ENCODE results near the gene LYVE1.
"Not testable (repeated sequence)": the region's sequence is repeated elsewhere in the genome, so short reads cannot be mapped to it uniquely, and the experiment has no call there.

LYVE1 gene

GRCh38 chr11:10602945-10603344 is 34.5 kb upstream of the LYVE1 start:
- no peak overlapping the region for H3K4me2 ChIP-seq (ENCODE audit: low read length)
- no peaks in the 10 kb centered on the region for H3K9me3 ChIP-seq (replicated peaks; ENCODE audit: low read length)
- no peak overlapping the region for H3K4me3 ChIP-seq (ENCODE audit: low read length)
- H3K4me1 ChIP-seq (ENCODE audit: control insufficient read depth, insufficient read depth, low read length), result peaks cover 33% of the 10 kb centered on the region
- H3K27me3 ChIP-seq (ENCODE audit: control insufficient read depth, insufficient read depth, low read length), result no peaks in the 10 kb centered on the region
- no peaks in the 10 kb centered on the region for H3K36me3 ChIP-seq (ENCODE audit: insufficient read depth, low read length)
- H3K9ac ChIP-seq (ENCODE audit: low read depth, low read length), result no peak overlapping the region

GRCh38 chr11:10602366-10602765 is 33.9 kb upstream of the LYVE1 start:
- Histone ChIP-seq H3K9ac (ENCODE audit: low read depth, low read length) (no peak overlapping the region), H3K9me3 (replicated peaks; ENCODE audit: low read length) (no peaks in the 10 kb centered on the region), H3K36me3 (ENCODE audit: insufficient read depth, low read length) (no peaks in the 10 kb centered on the region), H3K4me3 (ENCODE audit: low read length) (no peak overlapping the region), H3K4me2 (ENCODE audit: low read length) (no peak overlapping the region), H3K4me1 (ENCODE audit: control insufficient read depth, insufficient read depth, low read length) (peaks cover 32% of the 10 kb centered on the region), H3K27me3 (ENCODE audit: control insufficient read depth, insufficient read depth, low read length) (no peaks in the 10 kb centered on the region)

GRCh38 chr11:10601837-10602236 is 33.4 kb upstream of the LYVE1 start:
- no peak overlapping the region for H3K9ac ChIP-seq (ENCODE audit: low read depth, low read length)
- H3K4me3 ChIP-seq (ENCODE audit: low read length), result no peak overlapping the region
- H3K27me3 ChIP-seq (ENCODE audit: control insufficient read depth, insufficient read depth, low read length), result no peaks in the 10 kb centered on the region
- H3K36me3 ChIP-seq (ENCODE audit: insufficient read depth, low read length), result no peaks in the 10 kb centered on the region
- peaks cover 27% of the 10 kb centered on the region for H3K4me1 ChIP-seq (ENCODE audit: control insufficient read depth, insufficient read depth, low read length)
- no peak overlapping the region for H3K4me2 ChIP-seq (ENCODE audit: low read length)
- no peaks in the 10 kb centered on the region for H3K9me3 ChIP-seq (replicated peaks; ENCODE audit: low read length)

GRCh38 chr11:10600570-10601248 is 32.2 kb upstream of the LYVE1 start:
- Histone ChIP-seq H3K27me3 (ENCODE audit: control insufficient read depth, insufficient read depth, low read length) (no peaks in the 10 kb centered on the region), H3K4me3 (ENCODE audit: low read length) (no peak overlapping the region), H3K4me2 (ENCODE audit: low read length) (no peak overlapping the region), H3K9ac (ENCODE audit: low read depth, low read length) (no peak overlapping the region), H3K4me1 (ENCODE audit: control insufficient read depth, insufficient read depth, low read length) (peaks cover 15% of the 10 kb centered on the region), H3K36me3 (ENCODE audit: insufficient read depth, low read length) (no peaks in the 10 kb centered on the region), H3K9me3 (replicated peaks; ENCODE audit: low read length) (no peaks in the 10 kb centered on the region)

GRCh38 chr11:10599388-10600175 is 31.1 kb upstream of the LYVE1 start:
- no peak overlapping the region for H3K9ac ChIP-seq (ENCODE audit: low read depth, low read length)
- peaks cover 9% of the 10 kb centered on the region for H3K4me1 ChIP-seq (ENCODE audit: control insufficient read depth, insufficient read depth, low read length)
- no peak overlapping the region for H3K4me2 ChIP-seq (ENCODE audit: low read length)
- no peak overlapping the region for H3K4me3 ChIP-seq (ENCODE audit: low read length)
- no peaks in the 10 kb centered on the region for H3K9me3 ChIP-seq (replicated peaks; ENCODE audit: low read length)
- no peaks in the 10 kb centered on the region for H3K36me3 ChIP-seq (ENCODE audit: insufficient read depth, low read length)
- H3K27me3 ChIP-seq (ENCODE audit: control insufficient read depth, insufficient read depth, low read length), result no peaks in the 10 kb centered on the region

- Histone ChIP-seq H3K27me3 (ENCODE audit: control insufficient read depth, insufficient read depth, low read length) (no peaks in the 10 kb centered on the region), H3K4me2 (ENCODE audit: low read length) (no peak overlapping the region), H3K4me3 (ENCODE audit: low read length) (no peak overlapping the region), H3K9me3 (replicated peaks; ENCODE audit: low read length) (no peaks in the 10 kb centered on the region), H3K4me1 (ENCODE audit: control insufficient read depth, insufficient read depth, low read length) (peaks cover 1% of the 10 kb centered on the region), H3K9ac (ENCODE audit: low read depth, low read length) (no peak overlapping the region), H3K36me3 (ENCODE audit: insufficient read depth, low read length) (no peaks in the 10 kb centered on the region)
Observed at GRCh38 chr11:10598816-10599215, 30.4 kb upstream of the LYVE1 start.

GRCh38 chr11:10597877-10598351 is 29.4 kb upstream of the LYVE1 start:
- Histone ChIP-seq H3K36me3 (ENCODE audit: insufficient read depth, low read length) (no peaks in the 10 kb centered on the region), H3K9ac (ENCODE audit: low read depth, low read length) (no peak overlapping the region), H3K4me1 (ENCODE audit: control insufficient read depth, insufficient read depth, low read length) (peaks cover 4% of the 10 kb centered on the region), H3K4me2 (ENCODE audit: low read length) (no peak overlapping the region), H3K27me3 (ENCODE audit: control insufficient read depth, insufficient read depth, low read length) (no peaks in the 10 kb centered on the region), H3K9me3 (replicated peaks; ENCODE audit: low read length) (no peaks in the 10 kb centered on the region), H3K4me3 (ENCODE audit: low read length) (no peak overlapping the region)

GRCh38 chr11:10595840-10596239 is 27.4 kb upstream of the LYVE1 start:
- H3K27me3 ChIP-seq (ENCODE audit: control insufficient read depth, insufficient read depth, low read length); H3K9ac ChIP-seq (ENCODE audit: low read depth, low read length); H3K9me3 ChIP-seq (replicated peaks; ENCODE audit: low read length); H3K4me2 ChIP-seq (ENCODE audit: low read length); H3K4me3 ChIP-seq (ENCODE audit: low read length); H3K36me3 ChIP-seq (ENCODE audit: insufficient read depth, low read length): not testable (repeated sequence)
- H3K4me1 ChIP-seq (ENCODE audit: control insufficient read depth, insufficient read depth, low read length), result peaks cover 19% of the 10 kb centered on the region

- Histone ChIP-seq H3K4me1 (ENCODE audit: control insufficient read depth, insufficient read depth, low read length) (peaks cover 19% of the 10 kb centered on the region), H3K4me2 (ENCODE audit: low read length) (no peak overlapping the region), H3K9me3 (replicated peaks; ENCODE audit: low read length) (no peaks in the 10 kb centered on the region), H3K4me3 (ENCODE audit: low read length) (no peak overlapping the region), H3K27me3 (ENCODE audit: control insufficient read depth, insufficient read depth, low read length) (no peaks in the 10 kb centered on the region), H3K36me3 (ENCODE audit: insufficient read depth, low read length) (no peaks in the 10 kb centered on the region), H3K9ac (ENCODE audit: low read depth, low read length) (no peak overlapping the region)
Observed at GRCh38 chr11:10594407-10594806, 25.9 kb upstream of the LYVE1 start.

GRCh38 chr11:10592331-10592730 is 23.9 kb upstream of the LYVE1 start:
- H3K4me3 ChIP-seq (ENCODE audit: low read length), result no peak overlapping the region
- H3K27me3 ChIP-seq (ENCODE audit: control insufficient read depth, insufficient read depth, low read length), result no peaks in the 10 kb centered on the region
- no peak overlapping the region for H3K4me2 ChIP-seq (ENCODE audit: low read length)
- H3K9ac ChIP-seq (ENCODE audit: low read depth, low read length), result peak overlapping the region; percentile 30
- H3K36me3 ChIP-seq (ENCODE audit: insufficient read depth, low read length), result no peaks in the 10 kb centered on the region
- no peaks in the 10 kb centered on the region for H3K9me3 ChIP-seq (replicated peaks; ENCODE audit: low read length)
- peaks cover 23% of the 10 kb centered on the region for H3K4me1 ChIP-seq (ENCODE audit: control insufficient read depth, insufficient read depth, low read length)

GRCh38 chr11:10591741-10592140 is 23.3 kb upstream of the LYVE1 start:
- no peak overlapping the region for H3K9ac ChIP-seq (ENCODE audit: low read depth, low read length)
- H3K9me3 ChIP-seq (replicated peaks; ENCODE audit: low read length), result no peaks in the 10 kb centered on the region
- no peaks in the 10 kb centered on the region for H3K36me3 ChIP-seq (ENCODE audit: insufficient read depth, low read length)
- no peak overlapping the region for H3K4me2 ChIP-seq (ENCODE audit: low read length)
- peaks cover 29% of the 10 kb centered on the region for H3K4me1 ChIP-seq (ENCODE audit: control insufficient read depth, insufficient read depth, low read length)
- no peaks in the 10 kb centered on the region for H3K27me3 ChIP-seq (ENCODE audit: control insufficient read depth, insufficient read depth, low read length)
- no peak overlapping the region for H3K4me3 ChIP-seq (ENCODE audit: low read length)

Measured in skeletal muscle satellite cell (primary cell).